Endothelial cell of umbilical vein (primary cell): ENCODE data around the gene FGD5. TPM values are rescaled to one million over a fixed set of nuclear protein-coding genes. Genes with fewer than 3 reads are reported as not detected.

Experiments used
- BruUV-seq: library from RNA; stranded (reverse); fragments of 400-500 nt; replicated peaks from 2 replicates; lab custom pipeline; 2021; lab: Mats Ljungman, UMichigan
- CTCF ChIA-PET: fragments of 300-600, 350-600 bp; sonication (Branson Sonifier 250); formaldehyde crosslinking; loops from one replicate; lab custom pipeline; 2021; ENCODE audit warnings: antibody characterized with exemption, inconsistent platforms; lab: Charles Lee
- POLR2A ChIA-PET: fragments of 300-600, 350-600 bp; sonication (Branson Sonifier 250); formaldehyde crosslinking; loops from one replicate; lab custom pipeline; 2021; ENCODE audit warnings: antibody characterized with exemption, inconsistent platforms; lab: Charles Lee
- DNase-seq: peaks from one replicate; pipeline ENCODE4 v3.0.0-alpha.2; 2011; ENCODE audit warnings: low read depth, low spot score
- FAIRE-seq: peaks from 2 replicates; lab custom pipeline; 2011; peaks lifted over from hg19 to GRCh38; lab: Jason Lieb, UNC
- H2AFZ ChIP-seq: 2 replicates; pipeline ENCODE4 v1.6.0; 2012; ENCODE audit warnings: low read depth, low read length, control low read depth, inconsistent platforms
- H3K27ac ChIP-seq: 2 replicates; pipeline ENCODE4 v1.5.1; 2011; ENCODE audit warnings: low read depth, mild to moderate bottlenecking, control low read depth, low read length, moderate library complexity; ENCODE audit not compliant: insufficient read depth
- H3K27me3 ChIP-seq, 2 experiments: 2 replicates each; pipeline versions ENCODE4 v1.6.0 to v1.6.1; 2011; ENCODE audit warnings: low read length in 2 of 2, mixed read lengths in 1 of 2; ENCODE audit not compliant: control insufficient read depth in 2 of 2, insufficient read depth in 2 of 2
- H3K36me3 ChIP-seq, 2 experiments: 2 replicates in 1 of 2; 3 replicates in 1 of 2; pipeline ENCODE4 v1.5.1; 2011; ENCODE audit warnings: low read length in 2 of 2, mild to moderate bottlenecking in 1 of 2, moderate library complexity in 1 of 2; ENCODE audit not compliant: control insufficient read depth in 2 of 2, insufficient read depth in 2 of 2; ENCODE audit errors: extremely low read depth in 1 of 2
- H3K4me1 ChIP-seq: 3 replicates; pipeline ENCODE4 v1.5.1; 2011; ENCODE audit warnings: mild to moderate bottlenecking, low read length; ENCODE audit not compliant: control insufficient read depth, insufficient read depth; ENCODE audit errors: extremely low read depth
- H3K4me2 ChIP-seq: 2 replicates; pipeline ENCODE4 v1.6.1; 2011; ENCODE audit warnings: low read length, control low read depth, mixed read lengths; ENCODE audit not compliant: insufficient read depth
- H3K4me3 ChIP-seq, 3 experiments: fragments of 200-600 bp in 1 of 3; sonication (generic), shearing (Covaris generic) in 1 of 3; replicated peaks in 1 of 3; 2 replicates each; pipeline ENCODE4 v1.5.1; 2011 to 2016; ENCODE audit warnings: control low read depth in 3 of 3, low read length in 3 of 3, mild to moderate bottlenecking in 2 of 3, inconsistent platforms in 1 of 3, low read depth in 1 of 3, moderate library complexity in 1 of 3; ENCODE audit not compliant: insufficient read depth in 1 of 3
- H3K79me2 ChIP-seq: 2 replicates; pipeline ENCODE4 v1.6.0; 2012; ENCODE audit warnings: low read length, inconsistent platforms; ENCODE audit not compliant: control insufficient read depth, insufficient read depth
- H3K9ac ChIP-seq: replicated peaks from 2 replicates; pipeline ENCODE3; 2011; ENCODE audit warnings: low read length, control low read depth; ENCODE audit not compliant: insufficient read depth; ENCODE audit errors: extremely low read depth
- H3K9me1 ChIP-seq: replicated peaks from 3 replicates; pipeline ENCODE4 v1.6.0; 2011; ENCODE audit warnings: mild to moderate bottlenecking, low read length; ENCODE audit not compliant: control insufficient read depth, insufficient read depth; ENCODE audit errors: extremely low read depth
- H3K9me3 ChIP-seq: replicated peaks from 2 replicates; pipeline ENCODE4 v1.5.1; 2012; ENCODE audit warnings: low read length, inconsistent platforms; ENCODE audit not compliant: control insufficient read depth, insufficient read depth
- H4K20me1 ChIP-seq: replicated peaks from 2 replicates; pipeline ENCODE3; 2011; ENCODE audit warnings: mild to moderate bottlenecking, low read length; ENCODE audit not compliant: control insufficient read depth, insufficient read depth; ENCODE audit errors: extremely low read depth
- CTCF ChIP-seq, 2 donors: IDR thresholded peaks; 1 replicate in 1 of 2; 2 replicates in 1 of 2; pipeline ENCODE4 v1.5.1; 2011; ENCODE audit warnings: low read length in 2 of 2, mild to moderate bottlenecking in 2 of 2, moderate library complexity in 2 of 2, control low read depth in 1 of 2, inconsistent platforms in 1 of 2, low read depth in 1 of 2; ENCODE audit not compliant: insufficient read depth in 1 of 2; ENCODE audit errors: extremely low read depth in 1 of 2
- EZH2 ChIP-seq: IDR thresholded peaks from 2 replicates; pipeline ENCODE4 v1.6.1; 2012; ENCODE audit warnings: borderline replicate concordance, low read depth, mild to moderate bottlenecking, moderate library complexity, low read length, inconsistent platforms; ENCODE audit not compliant: severe bottlenecking
- FOS ChIP-seq: IDR thresholded peaks from 2 replicates; pipeline ENCODE4 v1.6.1; 2011; ENCODE audit warnings: mild to moderate bottlenecking, low read length, moderate library complexity, borderline replicate concordance; ENCODE audit not compliant: insufficient read depth
- GATA2 ChIP-seq: IDR thresholded peaks from 2 replicates; pipeline ENCODE4 v1.7.0; 2011; ENCODE audit warnings: low read depth, mild to moderate bottlenecking, moderate library complexity, mixed read lengths, low read length; ENCODE audit not compliant: insufficient read length, insufficient read depth
- JUN ChIP-seq: IDR thresholded peaks from 2 replicates; pipeline ENCODE4 v1.6.1; 2011; ENCODE audit warnings: borderline replicate concordance, low read depth; ENCODE audit not compliant: insufficient read length, insufficient read depth
- MAX ChIP-seq: IDR thresholded peaks from 2 replicates; pipeline ENCODE4 v1.6.1; 2011; ENCODE audit not compliant: insufficient read depth, insufficient read length
- MYC ChIP-seq: IDR thresholded peaks from one replicate; pipeline ENCODE4 v1.6.1; 2011; ENCODE audit warnings: mild to moderate bottlenecking, low read depth, low read length
- POLR2A ChIP-seq: IDR thresholded peaks from 2 replicates; pipeline ENCODE4 v1.6.1; 2012; ENCODE audit warnings: low read depth, mild to moderate bottlenecking, control low read depth, low read length
- POLR2AphosphoS5 ChIP-seq: IDR thresholded peaks from 2 replicates; pipeline ENCODE4 v1.6.1; 2012; ENCODE audit warnings: low read depth, mild to moderate bottlenecking, control low read depth, low read length, moderate library complexity; ENCODE audit not compliant: insufficient read depth
- dilution Hi-C: fragments of 300-500 bp; cut with MboI; formaldehyde crosslinking; loops from one replicate; pipeline ENCODE4 v1.15.0; 2019; ENCODE audit warnings: low sequenced_read_pairs; ENCODE audit not compliant: extremely low pct_ligation_motif_present
- intact Hi-C: fragments of 100-400 bp; cut with micrococcal nuclease; formaldehyde crosslinking; loops from one replicate; pipeline ENCODE4 v1.10.0; 2022
- polyA plus RNA-seq, 4 experiments: library from polyadenylated mRNA; depleted of rRNA in 3 of 4; stranded (reverse) in 3 of 4; unstranded in 1 of 4; fragments of >200 nt; gene quantifications; 2 replicates each; pipeline versions ENCODE4 v1.2.1 to v1.2.3, GENCODE V29; 2011 to 2012; ENCODE audit warnings: missing spikeins in 1 of 4
- total RNA-seq: library from RNA; stranded (reverse); gene quantifications from 2 replicates; pipeline ENCODE4 v1.2.3, GENCODE V29; 2021

FGD5 gene
- total and polyA plus RNA-seq, 2 donors (not counting 3 experiments of a cell fraction or from before 2014, with no cell fraction given) = 49.6 to 134 TPM

- Histone ChIP-seq H4K20me1 (peaks cover 2% of the 10 kb centered on the region), H3K9me3 (no peaks in the 10 kb centered on the region), H3K4me3 (no peak overlapping the region), H3K9me1 (no peaks in the 10 kb centered on the region), H3K4me2 (no peak overlapping the region), H3K9ac (no peak overlapping the region), H3K79me2 (peaks cover 73% of the 10 kb centered on the region), H3K27me3 (no peaks in the 10 kb centered on the region), H3K36me3 (no peaks in the 10 kb centered on the region), H2AFZ (no peak overlapping the region), H3K27ac (no peak overlapping the region), H3K4me1 (peaks cover 4% of the 10 kb centered on the region)
- ChIA-PET CTCF (interaction anchor here (1.3 kb wide), 1 partner anchor 10 kb away, joined by 3 read pairs; no protein-coding TSS in a partner anchor), POLR2A (interaction anchor here (0.6 kb wide), 1 partner anchor 16 kb away, joined by 3 read pairs; no protein-coding TSS in a partner anchor)
- no TSS peak for BruUV-seq
- intact Hi-C loops = no loop called here
- dilution Hi-C loops = loop anchor here (10.0 kb wide), 1 partner anchor 57 kb away; no protein-coding TSS in a partner anchor
- no peak for FAIRE-seq
- no peak for TF ChIP-seq FOS
- TF ChIP-seq EZH2 = no peak
- TF ChIP-seq GATA2 = no peak
- no peak for TF ChIP-seq POLR2AphosphoS5
- TF ChIP-seq MAX = no peak
- TF ChIP-seq POLR2A = no peak
- TF ChIP-seq MYC = no peak
- no peak for TF ChIP-seq CTCF (IDR thresholded peaks at IDR 0.05; ENCODE audit: extremely low read depth in 1 of 2, insufficient read depth in 1 of 2, low read depth in 1 of 2, low read length in 2 of 2)
- TF ChIP-seq JUN = no peak
- no peak for DNase-seq
Observed at GRCh38 chr3:14841836-14842235, 23.1 kb downstream of the FGD5 start.
